Gastroesophageal sphincter (tissue), 4 donors: Measurements from ENCODE around the gene PUDP. TPM values are rescaled to one million over a fixed set of nuclear protein-coding genes. Genes with fewer than 3 reads are reported as not detected.

ENCODE experiments used
- ATAC-seq: fragments of 150-250 bp; one replicate; pipeline ENCODE4 v1.9.1; 2016; ENCODE audit warnings: mild to moderate bottlenecking, moderate library complexity
- H3K27ac ChIP-seq, 4 donors: fragments of 200-600 bp; sonication (generic) in 3 of 4; 1 replicate in 3 of 4; 2 replicates in 1 of 4; pipeline ENCODE4 v1.5.1; 2016 to 2019
- H3K27me3 ChIP-seq: fragments of 200-600 bp; sonication (generic); one replicate; pipeline ENCODE4 v1.5.1; 2019
- H3K36me3 ChIP-seq, 2 donors: fragments of 200-600 bp; sonication (generic); one replicate each; pipeline ENCODE4 v1.5.1; 2019; ENCODE audit warnings: control low read depth in 1 of 2
- H3K4me1 ChIP-seq, 3 donors: fragments of 200-600 bp; sonication (generic); 1 replicate in 2 of 3; 2 replicates in 1 of 3; pipeline ENCODE4 v1.5.1; 2016 to 2019; ENCODE audit warnings: control low read depth in 2 of 3
- H3K4me3 ChIP-seq, 2 donors: fragments of 200-600 bp; sonication (generic); one replicate each; pipeline ENCODE4 v1.5.1; 2019; ENCODE audit warnings: mild to moderate bottlenecking in 1 of 2, moderate library complexity in 1 of 2
- H3K9me3 ChIP-seq, 3 donors: fragments of 200-600 bp; sonication (generic); one replicate each; pipeline ENCODE4 v1.5.1; 2017 to 2019; ENCODE audit warnings: control low read depth in 2 of 3
- EP300 ChIP-seq: sonication (generic); formaldehyde crosslinking; IDR thresholded peaks from one replicate; pipeline ENCODE4 v1.6.1; 2017; ENCODE audit warnings: antibody characterized with exemption, mild to moderate bottlenecking
- POLR2A ChIP-seq, 2 donors: fragments of 450-650 bp; IDR thresholded peaks; one replicate each; pipeline ENCODE4 v1.6.1; 2017; ENCODE audit warnings: antibody characterized with exemption in 2 of 2, mild to moderate bottlenecking in 2 of 2, moderate library complexity in 1 of 2
- POLR2AphosphoS5 ChIP-seq: sonication (generic); formaldehyde crosslinking; IDR thresholded peaks from one replicate; pipeline ENCODE4 v1.6.1; 2017; ENCODE audit warnings: antibody characterized with exemption
- WGBS, 2 donors: methylation state at CpG; one replicate each; pipeline ENCODE4 v1.1.5; 2018; ENCODE audit warnings: low coverage in 1 of 2; 5-methylcytosine and 5-hydroxymethylcytosine counted together
- total RNA-seq, 4 donors: library from RNA; depleted of rRNA; stranded (reverse); fragments of >200 nt; gene quantifications; one replicate each; pipeline ENCODE4 v1.1.0, GENCODE V29; 2016
- TF ChIP-seq, protein P1 (sequence below), 4 experiments: fragments of 200-600 bp in 2 of 4; fragments of 450-650 bp in 2 of 4; sonication (generic) in 1 of 4; IDR thresholded peaks; one replicate each; pipeline ENCODE4 v1.5.1; 2017 to 2019; ENCODE audit warnings: antibody characterized with exemption in 4 of 4, mild to moderate bottlenecking in 2 of 4, moderate library complexity in 2 of 4

PUDP gene
- total RNA-seq, 4 donors from 2014 or later, result 4.8 to 10.5 (median 8.1) TPM

DNA sequence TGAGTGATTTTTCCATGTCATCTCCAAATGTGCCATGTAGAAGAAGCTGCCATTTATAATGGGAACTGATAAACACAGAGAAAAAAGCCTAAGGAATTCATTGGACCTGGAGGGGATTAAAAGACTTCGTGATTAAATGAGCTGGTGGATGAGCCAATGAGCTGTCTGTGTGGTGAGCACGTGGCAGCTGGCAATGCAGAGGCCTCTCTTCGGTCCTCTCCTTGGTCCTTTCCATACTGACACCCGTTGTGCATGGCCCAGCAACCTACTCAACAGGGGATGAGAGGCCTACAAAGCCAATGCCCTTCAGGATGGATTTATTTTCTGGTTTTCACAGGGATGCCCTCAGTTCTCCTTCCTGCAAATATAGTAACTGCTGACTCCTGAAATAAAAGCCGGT lies 88.1 kb downstream of the PUDP start:
- H3K27me3 ChIP-seq, result no peaks in the 10 kb centered on the region
- 86 to 94% methylated on average over 5 of the region's 5 CpGs for WGBS, 2 donors
- no peak for ATAC-seq
- no peak overlapping the region for H3K4me3 ChIP-seq
- no peak overlapping the region for H3K27ac ChIP-seq
- H3K4me1 ChIP-seq, result no peaks in the 10 kb centered on the region
- H3K36me3 ChIP-seq, result peaks cover 0 to 10% of the 10 kb centered on the region in 2 donors
- H3K9me3 ChIP-seq, result no peaks in the 10 kb centered on the region
- TF ChIP-seq POLR2AphosphoS5, result no peak
- TF ChIP-seq, protein P1, sequence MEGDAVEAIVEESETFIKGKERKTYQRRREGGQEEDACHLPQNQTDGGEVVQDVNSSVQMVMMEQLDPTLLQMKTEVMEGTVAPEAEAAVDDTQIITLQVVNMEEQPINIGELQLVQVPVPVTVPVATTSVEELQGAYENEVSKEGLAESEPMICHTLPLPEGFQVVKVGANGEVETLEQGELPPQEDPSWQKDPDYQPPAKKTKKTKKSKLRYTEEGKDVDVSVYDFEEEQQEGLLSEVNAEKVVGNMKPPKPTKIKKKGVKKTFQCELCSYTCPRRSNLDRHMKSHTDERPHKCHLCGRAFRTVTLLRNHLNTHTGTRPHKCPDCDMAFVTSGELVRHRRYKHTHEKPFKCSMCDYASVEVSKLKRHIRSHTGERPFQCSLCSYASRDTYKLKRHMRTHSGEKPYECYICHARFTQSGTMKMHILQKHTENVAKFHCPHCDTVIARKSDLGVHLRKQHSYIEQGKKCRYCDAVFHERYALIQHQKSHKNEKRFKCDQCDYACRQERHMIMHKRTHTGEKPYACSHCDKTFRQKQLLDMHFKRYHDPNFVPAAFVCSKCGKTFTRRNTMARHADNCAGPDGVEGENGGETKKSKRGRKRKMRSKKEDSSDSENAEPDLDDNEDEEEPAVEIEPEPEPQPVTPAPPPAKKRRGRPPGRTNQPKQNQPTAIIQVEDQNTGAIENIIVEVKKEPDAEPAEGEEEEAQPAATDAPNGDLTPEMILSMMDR (IDR thresholded peaks at IDR 0.05), result no peak
- TF ChIP-seq EP300, result no peak
- no peak for TF ChIP-seq POLR2A (IDR thresholded peaks at IDR 0.05)

DNA sequence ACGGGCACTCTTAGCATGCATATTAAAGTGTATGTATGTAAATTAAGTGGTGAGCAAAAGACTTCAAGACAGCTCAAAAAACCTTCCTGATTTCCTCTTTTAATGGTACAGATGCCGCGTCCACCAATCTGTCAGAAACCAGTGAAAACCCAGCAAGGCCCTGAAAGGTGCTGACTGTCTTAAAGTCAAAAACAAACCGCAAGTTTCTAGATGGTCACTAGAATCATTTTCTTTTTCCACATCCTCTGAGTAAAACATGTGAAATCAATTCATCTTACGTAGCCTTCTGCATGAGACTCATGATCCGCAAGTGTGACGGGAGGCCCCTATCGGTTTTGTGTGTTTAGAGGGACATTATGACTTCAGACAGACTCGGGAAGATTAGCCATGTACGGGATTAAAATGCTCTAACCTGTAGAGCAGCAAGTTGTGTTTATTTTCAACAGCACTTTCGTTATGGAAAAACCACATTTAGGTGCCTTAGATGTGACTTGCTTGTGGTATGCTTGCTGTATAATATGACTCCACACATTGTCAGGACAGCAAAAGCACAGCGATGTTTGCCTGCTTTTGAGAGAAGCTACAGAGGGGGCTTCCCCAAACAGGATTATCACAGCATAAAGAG lies 88.6 kb downstream of the PUDP start:
- no peaks in the 10 kb centered on the region for H3K4me1 ChIP-seq
- no peak overlapping the region for H3K4me3 ChIP-seq
- H3K27me3 ChIP-seq, result no peaks in the 10 kb centered on the region
- WGBS, 2 donors, result 73 to 87% methylated on average over 5 to 12 of the region's 12 CpGs
- H3K27ac ChIP-seq, result no peak overlapping the region
- H3K36me3 ChIP-seq, result peaks cover 0 to 10% of the 10 kb centered on the region in 2 donors
- ATAC-seq, result no peak
- TF ChIP-seq POLR2AphosphoS5 (no peak), EP300 (no peak), POLR2A (IDR thresholded peaks at IDR 0.05) (no peak)
- TF ChIP-seq, protein P1 (IDR thresholded peaks at IDR 0.05), result no peak
- no peaks in the 10 kb centered on the region for H3K9me3 ChIP-seq

GRCh38 chrX:7055386-7056137 lies 92.4 kb downstream of the PUDP start:
- Histone ChIP-seq H3K4me1 (no peaks in the 10 kb centered on the region), H3K4me3 (no peak overlapping the region), H3K9me3 (no peaks in the 10 kb centered on the region), H3K27me3 (no peaks in the 10 kb centered on the region), H3K27ac (no peak overlapping the region), H3K36me3 (peaks cover 0 to 10% of the 10 kb centered on the region in 2 donors)
- no peak for ATAC-seq
- WGBS, 2 donors, result 69 to 93% methylated on average over 3 to 9 of the region's 10 CpGs
- no peak for TF ChIP-seq EP300
- TF ChIP-seq, protein P1 (IDR thresholded peaks at IDR 0.05), result no peak
- no peak for TF ChIP-seq POLR2A (IDR thresholded peaks at IDR 0.05)
- no peak for TF ChIP-seq POLR2AphosphoS5

- H3K36me3 ChIP-seq, result peaks cover 0 to 18% of the 10 kb centered on the region in 2 donors
- H3K27me3 ChIP-seq, result no peaks in the 10 kb centered on the region
- whole genome bisulfite sequencing, 2 donors, result 83 to 90% methylated on average over 10 of the region's 14 CpGs
- no peak for ATAC-seq
- no peak overlapping the region for H3K27ac ChIP-seq
- TF ChIP-seq POLR2AphosphoS5 (no peak), POLR2A (IDR thresholded peaks at IDR 0.05) (no peak)
- H3K4me3 ChIP-seq, result no peak overlapping the region
- no peaks in the 10 kb centered on the region for H3K4me1 ChIP-seq
- no peaks in the 10 kb centered on the region for H3K9me3 ChIP-seq
Observed at GRCh38 chrX:7054219-7055216, 93.4 kb downstream of the PUDP start.

- no peak for ATAC-seq
- 100% methylated on average over 2 to 3 of the region's 6 CpGs for WGBS, 2 donors
- H3K4me1 ChIP-seq, result no peaks in the 10 kb centered on the region
- H3K4me3 ChIP-seq, result no peak overlapping the region
- TF ChIP-seq, protein P1 (IDR thresholded peaks at IDR 0.05), result no peak
- no peak for TF ChIP-seq EP300
- TF ChIP-seq POLR2A (IDR thresholded peaks at IDR 0.05), result no peak
- TF ChIP-seq POLR2AphosphoS5, result no peak
- H3K9me3 ChIP-seq, result no peaks in the 10 kb centered on the region
- H3K27ac ChIP-seq, result no peak overlapping the region
- H3K27me3 ChIP-seq, result no peaks in the 10 kb centered on the region
- peaks cover 0 to 18% of the 10 kb centered on the region in 2 donors for H3K36me3 ChIP-seq
Observed at GRCh38 chrX:7052541-7052940, 95.4 kb downstream of the PUDP start.
